Measurements from ENCODE around the gene AGXT.
"Not testable (repeated sequence)": the region's sequence is repeated elsewhere in the genome, so short reads cannot be mapped to it uniquely, and the experiment has no call there.

Gene AGXT

DNA sequence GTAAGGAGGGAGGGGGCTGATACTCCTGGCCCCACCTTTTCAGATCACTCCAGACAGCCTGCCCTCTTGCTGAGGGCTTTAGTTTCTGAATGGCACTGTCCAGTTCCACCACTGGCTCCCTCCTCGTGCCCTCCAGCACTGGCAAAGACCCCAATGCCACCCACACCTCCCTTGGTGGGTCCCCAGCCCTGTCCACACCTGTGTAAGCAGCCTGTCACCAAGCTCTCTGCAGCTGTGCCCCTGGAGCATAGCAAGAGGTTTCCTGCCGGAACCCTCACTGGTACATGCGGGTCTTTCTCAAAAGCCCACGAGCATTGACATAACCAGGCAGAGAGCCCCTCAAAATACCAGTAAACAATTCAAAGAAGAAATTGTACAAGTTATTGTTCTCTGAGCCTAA lies 31.0 kb upstream of the AGXT start:
- DNase-seq (ENCODE audit: low read depth, low spot score): no peak
- no peak overlapping the region for H3K4me3 ChIP-seq (ENCODE audit: low read length)

DNA sequence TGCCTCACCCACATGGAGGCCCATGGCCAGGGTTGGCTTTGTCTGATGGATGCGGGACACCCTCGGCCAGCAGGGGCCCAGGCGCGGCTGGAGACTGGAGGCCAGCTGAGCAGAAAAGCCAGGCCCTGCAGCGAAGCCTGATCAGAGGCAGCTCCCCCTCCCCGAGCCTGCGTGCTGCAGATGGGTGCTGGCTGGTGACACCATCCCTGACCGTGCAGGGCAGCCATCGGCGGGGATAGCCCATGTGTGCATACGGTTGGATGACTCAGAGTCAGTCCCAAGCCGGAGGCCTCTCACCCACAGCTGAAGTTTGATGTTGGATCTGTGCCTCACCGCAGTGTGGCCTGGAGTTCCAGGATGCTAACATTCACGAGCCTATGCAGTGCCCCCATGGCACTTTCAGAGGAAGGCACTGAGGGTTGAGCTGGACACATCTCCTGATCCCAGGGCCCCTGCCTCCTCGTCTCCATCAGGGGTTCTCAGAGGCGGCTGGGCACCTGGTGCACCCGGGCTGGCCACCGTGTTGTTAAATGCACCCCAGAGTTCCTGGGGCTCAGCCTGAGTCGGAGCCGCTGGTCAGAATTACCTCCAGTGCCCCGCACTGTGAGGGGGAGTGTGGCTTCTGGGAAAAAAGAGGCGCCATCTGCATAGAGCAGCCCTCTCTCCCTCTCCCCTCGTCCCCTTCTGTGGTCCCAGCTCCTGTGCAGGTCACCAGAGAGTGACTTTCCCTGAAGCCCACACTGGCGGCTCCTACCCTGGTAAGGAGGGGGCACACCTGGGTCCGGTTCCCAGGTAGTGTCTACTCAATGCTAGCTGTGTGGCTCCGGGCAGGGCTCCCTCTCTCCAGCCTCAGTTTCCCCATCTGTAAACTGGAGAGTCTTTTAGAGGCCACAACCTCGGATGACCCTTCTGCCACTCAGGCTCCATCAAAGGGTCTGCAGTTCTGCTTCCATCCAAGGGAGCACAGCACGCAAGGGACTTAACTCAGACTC lies 29.2 kb upstream of the AGXT start:
- no peak for DNase-seq (ENCODE audit: low read depth, low spot score)
- no peak overlapping the region for H3K4me3 ChIP-seq (ENCODE audit: low read length)

DNA sequence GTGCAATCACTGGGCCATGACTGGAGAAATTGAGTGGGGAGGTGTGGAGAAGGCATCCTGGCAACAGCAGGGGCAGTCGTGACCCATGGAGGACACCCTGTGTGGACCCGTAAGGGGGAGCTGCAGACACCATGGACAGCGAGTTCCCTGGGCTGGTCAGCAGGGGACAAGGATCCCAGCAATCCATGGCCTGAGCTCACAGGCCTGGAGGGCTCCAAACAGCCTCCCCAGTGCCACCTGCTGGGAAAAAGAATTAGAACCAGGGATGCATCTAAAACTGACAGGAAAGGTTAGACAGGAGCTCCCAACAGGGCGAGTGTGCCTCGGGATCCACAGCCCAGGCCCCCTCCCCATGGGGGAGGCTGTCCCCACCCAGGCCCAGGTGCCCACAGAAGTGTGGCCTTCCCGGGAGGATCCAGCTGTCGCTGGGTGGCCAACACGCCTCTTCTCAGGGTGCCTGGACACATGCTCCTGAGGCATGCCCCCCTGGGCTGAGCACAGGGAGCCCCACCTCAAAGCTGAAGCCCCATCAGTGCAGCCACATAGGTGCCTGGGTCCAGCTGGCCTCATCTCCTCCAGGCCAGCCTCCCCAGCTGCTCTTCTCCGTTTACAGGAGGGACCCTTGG lies 28.1 kb upstream of the AGXT start:
- H3K4me3 ChIP-seq (ENCODE audit: low read length): no peak overlapping the region
- DNase-seq (ENCODE audit: low read depth, low spot score): no peak

DNA sequence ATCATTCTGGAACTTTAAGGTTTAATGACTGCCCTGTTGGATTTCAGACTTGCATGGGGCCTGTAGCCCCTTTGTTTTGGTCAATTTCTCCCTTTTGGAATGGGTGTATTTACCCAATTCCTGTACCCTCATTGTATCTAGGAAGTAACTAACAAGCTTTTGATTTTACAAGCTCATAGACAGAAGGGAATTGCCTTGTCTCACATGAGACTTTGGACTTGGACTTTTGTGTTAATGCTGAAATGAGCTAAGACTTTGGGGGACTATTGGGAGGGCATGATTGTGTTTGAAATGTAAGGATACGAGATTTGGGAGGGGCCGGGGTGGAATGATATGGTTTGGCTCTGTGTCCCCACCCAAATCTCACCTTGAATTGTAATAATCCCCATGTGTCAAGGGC lies 22.3 kb upstream of the AGXT start:
- H3K4me3 ChIP-seq (ENCODE audit: low read length); DNase-seq (ENCODE audit: low read depth, low spot score): not testable (repeated sequence)

DNA sequence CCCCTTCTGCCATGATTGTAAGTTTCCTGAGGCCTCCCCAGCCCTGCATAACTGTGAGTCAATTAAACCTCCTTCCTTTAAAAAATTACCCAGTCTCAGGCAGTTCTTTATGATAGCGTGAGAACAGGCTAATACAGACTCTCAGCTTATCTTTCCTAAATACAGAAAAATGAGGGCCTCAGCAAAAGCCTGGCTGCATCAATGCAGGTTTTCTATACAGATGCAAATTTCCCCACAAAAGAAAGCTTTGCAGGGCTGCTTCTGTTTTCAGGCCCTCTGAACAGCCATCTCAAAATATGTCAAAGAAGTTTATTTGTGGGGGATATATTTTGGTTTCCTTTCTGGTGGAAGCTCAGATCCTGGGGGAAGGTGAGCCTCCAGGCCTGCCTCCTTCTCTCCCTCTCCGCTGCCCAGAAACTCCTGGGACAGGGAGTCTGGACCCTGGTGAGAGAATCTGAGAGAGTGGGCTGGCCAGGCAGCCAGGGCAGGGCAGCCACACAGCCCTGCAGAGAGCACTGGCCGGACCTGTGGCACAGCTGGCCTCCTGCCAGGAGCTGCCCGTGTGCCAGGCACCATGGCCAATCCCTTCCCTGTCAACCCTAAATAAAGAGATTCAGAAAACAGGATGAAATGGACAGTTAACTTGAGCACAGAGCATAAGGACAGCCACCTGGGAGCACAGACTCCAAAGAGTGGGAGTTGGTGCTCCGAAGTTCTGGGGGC lies 21.6 kb upstream of the AGXT start:
- DNase-seq (ENCODE audit: low read depth, low spot score): no peak
- no peak overlapping the region for H3K4me3 ChIP-seq (ENCODE audit: low read length)

DNA sequence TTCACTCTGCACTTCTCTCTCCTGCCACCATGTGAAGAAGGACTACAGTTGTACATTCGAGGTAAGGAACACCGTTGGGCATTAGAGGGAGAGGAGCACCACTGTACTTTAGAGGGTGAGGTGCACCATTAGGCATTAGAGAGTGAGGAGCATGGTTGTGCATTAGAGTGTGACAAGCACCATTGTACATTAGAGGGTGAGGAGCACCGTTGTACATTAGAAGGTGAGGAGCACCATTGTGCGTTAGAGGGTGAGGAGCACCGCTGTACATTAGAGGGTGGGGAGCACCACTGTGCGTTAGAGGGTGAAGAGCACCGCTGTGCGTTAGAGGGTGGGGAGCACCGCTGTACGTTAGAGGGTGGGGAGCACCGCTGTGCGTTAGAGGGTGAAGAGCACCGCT lies 20.8 kb upstream of the AGXT start:
- no peak overlapping the region for H3K4me3 ChIP-seq (ENCODE audit: low read length)
- DNase-seq (ENCODE audit: low read depth, low spot score): no peak

DNA sequence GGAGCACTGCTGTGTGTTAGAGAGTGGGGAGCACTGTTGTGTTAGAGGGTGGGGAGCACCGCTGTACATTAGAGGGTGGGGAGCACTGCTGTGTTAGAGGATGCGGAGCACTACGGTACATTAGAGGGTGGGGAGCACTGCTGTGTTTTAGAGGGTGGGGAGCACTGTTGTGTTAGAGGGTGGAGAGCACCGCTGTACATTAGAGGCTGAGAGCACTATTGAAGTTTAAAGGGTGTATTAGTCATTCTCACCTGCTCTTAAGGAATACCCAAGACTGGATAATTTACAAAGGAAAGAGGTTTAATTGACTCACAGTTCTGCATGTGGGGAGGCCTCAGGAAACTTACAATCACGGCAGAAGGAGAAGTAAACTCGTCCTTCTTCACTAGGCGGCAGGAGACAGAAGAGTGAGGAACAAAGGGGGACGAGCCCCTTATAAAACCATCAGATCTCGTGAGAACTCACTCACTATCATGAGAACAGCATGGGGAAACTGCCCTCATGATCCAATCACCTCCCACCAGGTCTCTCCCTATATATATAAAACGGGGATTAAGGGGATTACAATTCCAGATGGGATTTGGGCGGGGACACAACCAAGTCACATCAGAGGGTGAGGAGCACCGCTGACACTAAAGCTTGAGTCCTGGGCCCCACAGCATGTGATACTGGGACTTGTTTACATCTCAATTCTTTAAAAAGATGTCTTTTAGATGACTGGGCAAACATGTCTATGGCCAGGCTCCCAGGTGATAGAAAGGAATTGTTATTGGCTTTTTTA lies 19.5 kb upstream of the AGXT start:
- H3K4me3 ChIP-seq (ENCODE audit: low read length): no peak overlapping the region
- DNase-seq (ENCODE audit: low read depth, low spot score): no peak

DNA sequence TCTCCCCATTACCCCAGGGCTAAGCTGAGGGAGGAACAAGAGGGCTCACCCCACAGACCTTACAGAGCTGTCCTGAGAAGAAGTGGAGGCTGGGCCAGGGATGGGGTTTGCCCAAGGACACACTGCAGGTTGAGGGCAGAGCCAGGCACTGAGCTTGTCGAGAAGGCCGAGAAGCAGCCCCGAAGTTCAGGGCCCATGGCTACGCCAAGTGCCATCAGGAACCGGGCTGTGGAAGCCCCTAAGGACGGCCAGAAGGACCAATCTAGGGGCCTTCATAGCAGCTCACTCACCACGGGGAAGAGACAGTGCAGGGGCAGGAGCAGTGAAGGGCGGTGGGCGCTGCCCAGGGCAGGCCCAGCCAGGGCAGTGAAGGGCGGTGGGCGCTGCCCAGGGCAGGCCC lies 18.6 kb upstream of the AGXT start:
- no peak for DNase-seq (ENCODE audit: low read depth, low spot score)
- H3K4me3 ChIP-seq (ENCODE audit: low read length): no peak overlapping the region

DNA sequence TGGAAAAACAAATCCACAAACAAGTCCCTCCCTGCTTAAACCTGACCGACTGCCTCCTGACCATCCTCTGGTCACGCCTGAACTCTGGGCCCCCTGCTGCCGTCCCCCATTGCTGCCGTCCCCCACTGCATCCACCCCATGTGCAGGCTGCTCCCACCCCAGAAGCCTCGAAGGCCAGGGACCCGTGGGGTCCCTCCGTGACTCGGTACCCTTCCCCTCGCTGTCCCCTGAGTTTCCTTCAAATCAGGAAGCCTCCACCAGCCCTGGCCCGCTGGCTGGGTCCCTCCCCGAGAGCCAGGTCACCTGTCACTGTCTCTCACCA lies 17.9 kb upstream of the AGXT start:
- no peak for DNase-seq (ENCODE audit: low read depth, low spot score)
- no peak overlapping the region for H3K4me3 ChIP-seq (ENCODE audit: low read length)

DNA sequence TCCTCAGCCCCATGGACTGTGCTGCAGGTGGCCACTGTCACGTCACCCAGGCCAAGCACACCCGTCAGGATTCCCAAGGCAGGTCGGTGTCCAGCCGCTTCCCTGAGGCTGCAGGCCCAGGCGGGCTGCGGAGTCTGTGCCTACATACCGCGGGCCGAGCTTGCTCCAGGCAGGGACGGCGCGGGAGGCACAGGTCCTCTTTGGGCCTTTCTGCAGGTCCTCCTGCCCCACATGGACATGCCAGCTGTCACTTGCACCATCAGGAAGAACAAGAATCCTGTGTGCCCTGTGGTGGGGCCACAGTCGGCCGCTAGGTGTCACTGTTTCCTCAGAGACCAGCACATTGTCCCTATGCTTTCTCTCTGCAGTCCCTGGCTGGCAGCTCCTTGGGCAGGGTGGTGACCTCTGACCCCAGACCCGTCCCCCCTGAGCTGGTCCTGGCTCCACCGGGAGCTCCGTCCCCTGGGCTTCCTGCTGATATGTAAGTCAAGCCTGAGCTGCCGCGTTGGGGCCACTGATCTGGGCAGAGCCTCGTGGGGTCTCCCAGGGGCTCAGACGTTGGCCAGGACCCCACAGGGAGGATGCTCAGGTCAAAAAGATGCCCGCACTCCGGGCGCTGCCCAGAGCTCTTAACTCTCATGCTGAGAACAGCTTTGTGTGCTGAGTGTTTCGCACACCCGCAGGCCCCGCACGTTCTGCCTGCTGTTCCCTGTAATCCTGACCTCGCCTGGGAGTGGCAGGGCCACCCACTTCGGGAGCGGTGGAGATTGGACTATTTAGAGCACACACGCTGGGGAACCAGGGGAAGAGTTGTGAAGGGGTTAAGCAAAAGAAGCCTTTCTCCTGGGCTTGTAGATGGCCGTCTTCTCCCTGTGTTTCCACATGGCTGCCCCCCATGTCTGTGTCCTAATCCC lies 17.3 kb upstream of the AGXT start:
- DNase-seq (ENCODE audit: low read depth, low spot score): peak; percentile 66
- H3K4me3 ChIP-seq (ENCODE audit: low read length): no peak overlapping the region

DNA sequence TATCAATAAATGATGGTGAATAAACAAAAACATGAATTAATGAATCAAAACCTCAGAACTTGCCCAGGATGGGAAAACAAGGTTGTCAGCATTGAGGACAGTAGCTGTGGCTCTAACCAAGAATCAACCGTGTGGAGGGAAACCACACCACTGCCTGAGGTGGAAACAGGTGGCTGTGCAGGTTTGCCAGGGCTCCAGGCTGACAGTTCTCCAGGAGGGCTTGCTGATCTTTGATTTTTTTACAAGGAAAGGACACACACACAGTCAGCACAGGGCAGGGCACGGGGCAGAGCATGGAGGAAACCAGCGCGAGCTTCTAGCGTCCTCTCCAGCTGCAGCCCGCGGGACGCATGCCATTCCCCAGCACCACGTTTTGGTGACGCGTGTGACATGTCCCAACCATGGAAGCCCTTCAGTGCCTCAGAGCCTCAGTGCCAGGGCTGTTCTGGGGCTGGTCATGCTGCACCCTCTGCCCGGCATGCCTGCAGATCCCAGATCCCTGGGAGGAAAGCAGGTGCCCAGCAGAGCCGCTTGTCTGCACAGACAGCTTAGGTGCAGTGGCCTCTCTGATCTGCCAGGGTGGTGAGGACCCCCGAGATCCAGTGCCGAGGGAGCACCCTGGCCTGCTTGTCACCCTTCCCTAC lies 15.8 kb upstream of the AGXT start:
- no peak for DNase-seq (ENCODE audit: low read depth, low spot score)
- no peak overlapping the region for H3K4me3 ChIP-seq (ENCODE audit: low read length)

DNA sequence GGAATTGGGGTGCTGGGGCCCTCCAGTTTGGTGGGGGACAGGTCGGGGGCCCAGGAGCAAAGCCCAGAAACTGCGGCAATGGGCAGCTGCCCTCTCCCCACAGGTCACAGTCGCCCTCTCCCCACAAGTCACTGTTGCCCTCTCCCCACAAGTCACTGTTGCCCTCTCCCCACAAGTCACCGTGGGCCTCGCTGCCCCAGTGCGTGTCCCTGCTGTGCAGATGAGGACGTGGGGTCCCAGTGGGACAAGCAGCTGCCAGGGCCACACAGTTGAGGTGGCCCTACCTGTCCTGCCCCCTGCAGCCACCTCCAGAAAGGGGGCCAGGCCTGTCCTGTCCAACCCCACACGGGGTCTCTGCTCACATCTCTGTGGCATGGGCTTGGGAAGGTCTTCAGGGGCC lies 13.0 kb upstream of the AGXT start:
- no peak for DNase-seq (ENCODE audit: low read depth, low spot score)
- H3K4me3 ChIP-seq (ENCODE audit: low read length): no peak overlapping the region

DNA sequence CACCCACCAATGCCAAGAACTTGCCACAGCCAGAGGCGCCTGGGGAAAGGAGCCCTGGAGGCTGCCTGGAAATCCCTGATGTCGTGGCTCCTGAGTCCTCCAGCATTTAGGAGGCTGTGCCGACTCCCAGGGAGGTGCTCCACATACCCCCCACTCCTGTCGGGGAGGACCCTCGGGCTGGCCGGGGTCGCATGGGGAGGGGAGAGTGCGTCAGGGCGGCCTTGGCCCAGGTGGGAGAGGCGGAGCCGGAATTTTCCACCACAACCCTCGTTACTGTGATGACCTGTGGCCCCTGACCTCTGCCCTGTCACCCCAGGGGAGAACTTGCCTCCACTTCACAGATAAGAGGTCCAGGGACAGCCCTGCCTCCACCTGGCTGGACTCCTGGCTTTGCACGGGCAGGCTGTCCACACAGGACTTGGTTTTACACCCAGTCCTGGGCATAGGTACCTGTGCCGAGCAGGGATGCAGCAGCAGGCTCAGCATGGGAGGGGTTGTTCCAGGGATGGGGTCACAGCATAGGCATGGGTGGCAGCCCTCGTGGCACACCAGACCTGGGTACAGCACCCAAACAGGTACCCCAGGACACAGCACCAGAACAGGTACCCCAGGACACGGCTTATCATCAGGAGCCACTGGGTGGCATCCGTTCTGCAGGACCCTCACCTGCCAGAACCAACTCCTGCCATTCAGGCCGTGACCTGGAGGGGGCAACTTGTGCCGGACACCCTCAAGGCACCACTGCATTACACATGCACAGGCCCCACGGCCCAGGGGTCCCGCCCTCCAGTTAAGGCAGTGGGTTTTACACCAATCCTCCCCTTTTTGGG lies 12.3 kb upstream of the AGXT start:
- DNase-seq (ENCODE audit: low read depth, low spot score): no peak
- H3K4me3 ChIP-seq (ENCODE audit: low read length): no peak overlapping the region

DNA sequence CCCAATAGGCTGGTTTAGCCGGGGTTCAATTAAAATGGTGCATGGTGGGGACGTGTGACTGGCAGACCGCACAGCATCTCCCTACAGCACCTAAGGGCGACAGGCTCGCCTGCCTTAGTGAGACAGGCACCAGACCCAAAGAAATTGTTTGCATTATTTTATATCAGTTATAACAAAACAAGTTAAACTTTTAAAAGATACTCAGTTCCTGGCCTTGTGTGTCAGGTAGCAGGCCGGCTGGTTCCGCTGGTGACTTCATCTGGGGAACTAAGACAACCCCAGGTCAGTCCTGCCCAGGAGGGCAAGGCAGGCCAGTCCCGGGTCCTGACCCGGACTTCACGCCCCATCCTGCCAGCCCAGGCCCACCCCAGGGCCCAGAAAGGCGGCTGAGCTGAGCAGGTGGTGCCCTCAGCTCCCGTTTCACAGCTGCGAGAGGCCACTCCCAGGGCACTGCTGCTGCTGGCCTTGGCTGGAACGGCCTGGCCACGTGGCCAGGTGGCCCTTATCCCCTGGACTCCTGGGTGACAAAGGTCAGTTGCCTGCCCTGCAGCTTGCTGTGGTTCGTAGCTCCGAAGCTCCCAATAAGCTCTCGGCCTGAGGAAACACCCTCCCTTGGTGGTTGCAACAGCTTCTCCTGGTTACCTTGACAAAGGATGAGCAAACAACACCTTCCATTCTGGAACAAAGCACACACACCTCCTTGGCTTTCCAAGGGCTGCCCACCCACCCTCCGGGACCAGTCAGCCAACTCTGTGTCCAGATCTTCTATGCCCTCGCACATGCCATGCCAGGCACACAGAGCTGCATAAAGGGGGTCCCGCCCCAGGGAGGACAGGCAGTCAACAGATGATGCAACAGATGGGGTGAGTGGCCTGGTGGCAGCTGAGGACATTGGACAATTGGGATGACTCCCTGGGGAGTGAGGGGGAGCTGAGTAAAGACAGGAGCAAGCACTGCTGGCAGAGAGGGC lies 11.3 kb upstream of the AGXT start:
- no peak overlapping the region for H3K4me3 ChIP-seq (ENCODE audit: low read length)
- no peak for DNase-seq (ENCODE audit: low read depth, low spot score)

DNA sequence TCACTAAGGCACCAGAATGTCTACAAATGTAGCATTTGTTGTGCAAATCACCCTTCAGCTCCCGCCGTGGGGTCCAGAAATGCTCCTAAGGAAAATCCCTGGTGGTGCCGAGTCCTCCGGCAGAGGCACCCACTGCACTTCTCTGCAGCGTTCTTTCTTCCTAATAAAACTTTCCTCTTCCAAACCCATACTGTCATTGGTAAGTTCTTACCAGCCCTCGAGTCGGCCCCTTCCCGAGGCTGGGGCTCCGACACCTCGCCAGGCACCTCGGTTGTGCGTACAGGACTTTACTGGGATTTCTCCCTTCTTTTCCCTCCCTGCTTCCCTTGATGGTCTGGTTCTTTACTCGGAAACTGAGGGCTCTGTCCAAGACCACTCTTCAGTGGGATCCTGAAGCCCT lies 10.3 kb upstream of the AGXT start:
- H3K4me3 ChIP-seq (ENCODE audit: low read length): no peak overlapping the region
- DNase-seq (ENCODE audit: low read depth, low spot score): no peak

DNA sequence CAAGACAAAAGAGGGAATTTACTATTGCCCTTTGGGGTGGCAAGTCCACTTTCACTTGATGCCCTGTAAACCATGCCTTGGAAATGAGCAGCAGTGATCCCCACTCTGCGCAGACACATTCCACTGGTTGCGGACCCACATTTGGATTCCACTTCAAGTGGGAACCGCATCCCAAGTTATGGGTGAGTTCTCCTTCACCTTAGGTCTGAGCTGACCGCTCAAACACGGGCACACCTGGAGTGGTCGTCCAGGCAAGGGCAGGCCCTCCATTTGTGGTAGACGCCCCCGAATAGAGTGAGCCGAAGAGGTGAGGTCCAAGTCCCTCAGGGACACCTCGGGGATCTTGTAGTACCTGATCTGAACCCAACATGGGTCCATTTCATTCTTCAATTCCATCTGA lies 9.8 kb upstream of the AGXT start:
- no peak for DNase-seq (ENCODE audit: low read depth, low spot score)
- H3K4me3 ChIP-seq (ENCODE audit: low read length): no peak overlapping the region
